H1 (cell line): ENCODE data around the gene SLC13A3. TPM values are rescaled to one million over a fixed set of nuclear protein-coding genes. Genes with fewer than 3 reads are reported as not detected.

Source experiments
- CTCF ChIA-PET: fragments of 300-600 bp; sonication (Branson Sonifier 250); formaldehyde crosslinking; loops from one replicate; lab custom pipeline; 2021; ENCODE audit not compliant: partially characterized antibody; lab: Charles Lee
- POLR2A ChIA-PET: fragments of 300-600 bp; sonication (Branson Sonifier 250); formaldehyde crosslinking; loops from one replicate; lab custom pipeline; 2021; ENCODE audit warnings: inconsistent platforms; ENCODE audit not compliant: partially characterized antibody; lab: Charles Lee
- DNase-seq, 2 experiments: peaks; one replicate each; pipeline versions ENCODE4 v3.0.0 to v3.0.0-alpha.2; 2010 to 2022; ENCODE audit warnings: low spot score in 2 of 2, low read depth in 1 of 2, mixed read lengths in 1 of 2
- FAIRE-seq: peaks from 2 replicates; lab custom pipeline; 2011; peaks lifted over from hg19 to GRCh38; lab: Jason Lieb, UNC
- H2AFZ ChIP-seq: 2 replicates; pipeline ENCODE4 v1.8.1; 2012; ENCODE audit warnings: low read length, inconsistent platforms
- H2AK5ac ChIP-seq: 2 replicates; pipeline ENCODE4 v1.6.1; 2013; ENCODE audit warnings: low read depth, low read length
- H2BK120ac ChIP-seq: replicated peaks from 2 replicates; pipeline ENCODE3; 2013; ENCODE audit warnings: low read depth, low read length, inconsistent platforms
- H2BK12ac ChIP-seq: 2 replicates; pipeline ENCODE4 v1.6.1; 2013; ENCODE audit warnings: low read depth, low read length
- H2BK15ac ChIP-seq: 2 replicates; pipeline ENCODE4 v1.6.1; 2013; ENCODE audit warnings: low read length
- H2BK20ac ChIP-seq: 2 replicates; pipeline ENCODE4 v1.6.1; 2013; ENCODE audit warnings: low read length
- H2BK5ac ChIP-seq: 2 replicates; pipeline ENCODE4 v1.6.1; 2013; ENCODE audit warnings: low read depth, low read length
- H3K14ac ChIP-seq: 2 replicates; pipeline ENCODE4 v1.6.1; 2013; ENCODE audit warnings: inconsistent platforms; ENCODE audit not compliant: insufficient read length
- H3K18ac ChIP-seq: 2 replicates; pipeline ENCODE4 v1.6.1; 2013; ENCODE audit warnings: low read length; ENCODE audit errors: extremely low read depth
- H3K23ac ChIP-seq: 2 replicates; pipeline ENCODE4 v1.6.1; 2013; ENCODE audit warnings: inconsistent platforms; ENCODE audit not compliant: insufficient read length
- H3K23me2 ChIP-seq: 2 replicates; pipeline ENCODE4 v1.6.1; 2013; ENCODE audit warnings: low read depth, low read length
- H3K27ac ChIP-seq: 2 replicates; pipeline ENCODE4 v1.6.1; 2011; ENCODE audit warnings: low read depth, low read length, inconsistent platforms
- H3K27me3 ChIP-seq, 4 experiments: replicated peaks in 1 of 4; 1 replicate in 1 of 4; 2 replicates in 3 of 4; pipeline versions ENCODE4 v1.6.1 to v1.8.1; 2011 to 2013; ENCODE audit warnings: low read length in 3 of 4, mild to moderate bottlenecking in 3 of 4, inconsistent platforms in 2 of 4, mixed read lengths in 2 of 4, moderate library complexity in 1 of 4; ENCODE audit not compliant: control insufficient read depth in 3 of 4, insufficient read depth in 3 of 4; ENCODE audit errors: extremely low read depth in 1 of 4
- H3K36me3 ChIP-seq, 4 experiments: 2 replicates each; pipeline versions ENCODE4 v1.6.1 to v1.8.1; 2011 to 2013; ENCODE audit warnings: mild to moderate bottlenecking in 4 of 4, low read length in 3 of 4, moderate library complexity in 2 of 4, control low read depth in 1 of 4, inconsistent platforms in 1 of 4; ENCODE audit not compliant: insufficient read depth in 4 of 4, control insufficient read depth in 2 of 4
- H3K4ac ChIP-seq: replicated peaks from 2 replicates; pipeline ENCODE3; 2013; ENCODE audit warnings: low read length, low read depth, mixed read lengths, inconsistent platforms; ENCODE audit not compliant: insufficient read length
- H3K4me1 ChIP-seq, 4 experiments: replicated peaks in 1 of 4; 1 replicate in 1 of 4; 2 replicates in 3 of 4; pipeline versions ENCODE4 v1.6.1 to v1.8.1; 2011 to 2013; ENCODE audit warnings: low read length in 3 of 4, inconsistent platforms in 2 of 4, mixed read lengths in 1 of 4; ENCODE audit not compliant: insufficient read depth in 4 of 4, control insufficient read depth in 3 of 4
- H3K4me2 ChIP-seq, 2 experiments: 2 replicates each; pipeline versions ENCODE4 v1.6.1 to v1.8.1; 2011 to 2013; ENCODE audit warnings: low read depth in 2 of 2, low read length in 2 of 2, control low read depth in 1 of 2, inconsistent platforms in 1 of 2, mild to moderate bottlenecking in 1 of 2; ENCODE audit not compliant: insufficient read depth in 1 of 2
- H3K4me3 ChIP-seq, 4 experiments: fragments of 200-600, 300-600 bp in 1 of 4; sonication (generic), shearing (Covaris generic), sonication (Bioruptor Twin) in 1 of 4; 2 replicates each; pipeline versions ENCODE4 v1.5.1 to v1.8.1; 2011 to 2016; ENCODE audit warnings: low read length in 4 of 4, low read depth in 3 of 4, control low read depth in 2 of 4, inconsistent platforms in 2 of 4, mild to moderate bottlenecking in 2 of 4, mixed read lengths in 1 of 4, moderate library complexity in 1 of 4; ENCODE audit not compliant: insufficient read depth in 2 of 4; ENCODE audit errors: extremely low read depth in 1 of 4
- H3K56ac ChIP-seq: replicated peaks from 2 replicates; pipeline ENCODE3; 2013; ENCODE audit warnings: low read depth, mild to moderate bottlenecking, mixed read lengths, low read length, inconsistent platforms; ENCODE audit not compliant: insufficient read length
- H3K79me1 ChIP-seq: 2 replicates; pipeline ENCODE4 v1.6.1; 2013; ENCODE audit warnings: low read depth, low read length, control low read depth
- H3K79me2 ChIP-seq, 2 experiments: 2 replicates each; pipeline versions ENCODE4 v1.6.1 to v1.8.1; 2012 to 2013; ENCODE audit warnings: low read length in 2 of 2, mild to moderate bottlenecking in 2 of 2, inconsistent platforms in 1 of 2; ENCODE audit not compliant: insufficient read depth in 2 of 2, control insufficient read depth in 1 of 2
- H3K9ac ChIP-seq, 4 experiments: replicated peaks in 1 of 4; 1 replicate in 1 of 4; 2 replicates in 3 of 4; pipeline versions ENCODE4 v1.6.1 to v1.8.1; 2011 to 2013; ENCODE audit warnings: low read depth in 3 of 4, low read length in 3 of 4, control low read depth in 2 of 4, mild to moderate bottlenecking in 2 of 4, moderate library complexity in 2 of 4, inconsistent platforms in 1 of 4; ENCODE audit errors: extremely low read depth in 1 of 4
- H3K9me3 ChIP-seq, 2 experiments: 2 replicates each; pipeline versions ENCODE4 v1.6.1 to v1.8.1; 2012 to 2013; ENCODE audit warnings: mild to moderate bottlenecking in 2 of 2, moderate library complexity in 2 of 2, control low read depth in 1 of 2, inconsistent platforms in 1 of 2, low read depth in 1 of 2, low read length in 1 of 2, mixed read lengths in 1 of 2; ENCODE audit not compliant: insufficient read depth in 2 of 2
- H4K20me1 ChIP-seq, 2 experiments: replicated peaks in 1 of 2; 2 replicates each; pipeline versions ENCODE3 to v1.8.1; 2011 to 2013; ENCODE audit warnings: inconsistent platforms in 2 of 2, low read length in 2 of 2, mild to moderate bottlenecking in 1 of 2; ENCODE audit not compliant: insufficient read depth in 2 of 2, control insufficient read depth in 1 of 2
- H4K5ac ChIP-seq: 2 replicates; pipeline ENCODE4 v1.6.1; 2013; ENCODE audit warnings: low read length, low read depth, mixed read lengths, inconsistent platforms; ENCODE audit not compliant: insufficient read length
- H4K8ac ChIP-seq: 2 replicates; pipeline ENCODE4 v1.8.0; 2013; ENCODE audit warnings: mild to moderate bottlenecking, moderate library complexity, low read length, inconsistent platforms; ENCODE audit not compliant: insufficient read depth; ENCODE audit errors: extremely low read depth
- H4K91ac ChIP-seq: replicated peaks from 2 replicates; pipeline ENCODE3; 2013; ENCODE audit warnings: low read length, mixed read lengths, inconsistent platforms; ENCODE audit not compliant: insufficient read length
- CEBPB ChIP-seq: IDR thresholded peaks from 2 replicates; pipeline ENCODE4 v1.6.1; 2012; ENCODE audit warnings: low read depth, low read length
- FOSL1 ChIP-seq: IDR thresholded peaks from 2 replicates; pipeline ENCODE4 v1.6.1; 2011; ENCODE audit warnings: mild to moderate bottlenecking, low read depth, low read length, moderate library complexity; ENCODE audit not compliant: insufficient read depth
- KDM4A ChIP-seq: IDR thresholded peaks from one replicate; pipeline ENCODE4 v1.7.1; 2012; ENCODE audit warnings: low read depth, mild to moderate bottlenecking, moderate library complexity, low read length, inconsistent platforms; ENCODE audit not compliant: severe bottlenecking
- RNF2 ChIP-seq: fragments of 200-900, 300-1000 bp; sonication (generic); IDR thresholded peaks from 2 replicates; pipeline ENCODE4 v1.7.1; 2016; ENCODE audit warnings: borderline replicate concordance, low read depth, mild to moderate bottlenecking, antibody characterized with exemption, low read length; ENCODE audit not compliant: poor library complexity, severe bottlenecking; ENCODE audit errors: missing control alignments
- SP4 ChIP-seq: IDR thresholded peaks from 2 replicates; pipeline ENCODE4 v1.6.1; 2012; ENCODE audit warnings: low read length, inconsistent platforms
- TBP ChIP-seq: IDR thresholded peaks from 2 replicates; pipeline ENCODE4 v1.6.1; 2011; ENCODE audit warnings: low read depth, low read length, improper control_type of control experiment
- YY1 ChIP-seq: IDR thresholded peaks from 2 replicates; pipeline ENCODE4 v1.6.1; 2011; ENCODE audit warnings: low read depth, mild to moderate bottlenecking, low read length
- WGBS, 2 experiments: shearing (Covaris generic) in 1 of 2; methylation state at CpG; one replicate each; pipeline versions ENCODE4 v1.1.6 to v1.1.7; 2013 to 2015; ENCODE audit warnings: low lambda C conversion rate in 2 of 2, mixed read lengths in 2 of 2, inconsistent platforms in 1 of 2, low coverage in 1 of 2, missing lambda C conversion rate in 1 of 2; ENCODE audit not compliant: insufficient replicate concordance in 2 of 2, insufficient coverage in 1 of 2, insufficient read length in 1 of 2; ENCODE audit errors: extremely low coverage in 1 of 2, missing lambda C conversion rate in 1 of 2; 5-methylcytosine and 5-hydroxymethylcytosine counted together
- polyA plus RNA-seq, 7 experiments: library from polyadenylated mRNA; depleted of rRNA in 3 of 7; stranded (reverse) in 5 of 7; unstranded in 2 of 7; fragments of >200 nt in 5 of 7; fragments of 200-250 nt in 2 of 7; gene quantifications; 1 replicate in 5 of 7; 2 replicates in 1 of 7; 4 replicates in 1 of 7; pipeline versions ENCODE4 v1.2.1 to v1.2.3, GENCODE V29; 2011 to 2013; ENCODE audit warnings: missing spikeins in 2 of 7, mixed read lengths in 2 of 7
- total RNA-seq: library from RNA; stranded (reverse); fragmentation: NEBNext Ultra II Directional; extraction: Animal tissue kit (Norgen Biotek cat#: 25700); gene quantifications from 2 replicates; pipeline ENCODE4 v1.2.1, GENCODE V29; 2021

Gene SLC13A3
- total and polyA plus RNA-seq, 2 of the 8 experiments (the other 6 are each of a cell fraction or from before 2014, with no cell fraction given), result 9.4 to 12.6 TPM

DNA sequence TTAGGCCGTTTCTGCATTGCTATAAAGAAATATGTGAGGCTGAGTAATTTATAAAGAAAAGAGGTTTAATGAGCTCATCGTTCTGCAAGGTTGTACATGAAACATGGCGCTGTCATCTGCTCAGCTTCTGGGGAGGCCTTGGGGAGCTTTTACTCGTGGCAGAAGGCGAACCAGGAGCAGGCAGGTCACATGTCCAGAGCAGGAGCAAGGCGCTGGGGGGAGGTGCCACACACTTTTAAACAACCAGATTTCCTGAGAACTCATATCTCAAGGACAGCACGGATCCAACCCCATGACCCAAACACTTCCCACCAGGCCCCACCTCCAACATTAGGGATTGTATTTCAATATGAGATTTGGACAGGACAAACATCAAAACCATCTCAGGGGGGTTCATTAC is 6.4 kb upstream of the SLC13A3 start:
- 89% methylated on average over 7 of the region's 7 CpGs; no CpG with 5 or more reads in 1 of the 2 experiments for WGBS, 2 experiments
- FAIRE-seq, result no peak
- no peak overlapping the region for H3K14ac ChIP-seq
- no peak for TF ChIP-seq CEBPB
- no peak for TF ChIP-seq SP4
- no peak for TF ChIP-seq RNF2
- no peak for TF ChIP-seq KDM4A
- no peak for TF ChIP-seq FOSL1
- TF ChIP-seq YY1, result no peak
- TF ChIP-seq TBP, result no peak

More for the DNA sequence above, 6.4 kb upstream of the SLC13A3 start:
- Histone ChIP-seq H3K79me1 (no peaks in the 10 kb centered on the region), H3K9me3 (peaks cover 0 to 6% of the 10 kb centered on the region in 2 experiments; a peak in 1 of 4 replicates), H3K4me1 (no peaks in the 10 kb centered on the region), H2BK15ac (no peak overlapping the region), H3K56ac (no peak overlapping the region), H3K27ac (no peak overlapping the region), H4K20me1 (no peaks in the 10 kb centered on the region), H3K4me3 (no peak overlapping the region), H3K23ac (no peak overlapping the region), H3K27me3 (no peaks in the 10 kb centered on the region), H2AK5ac (no peak overlapping the region), H3K18ac (no peak overlapping the region), H2BK5ac (no peak overlapping the region), H4K8ac (no peak overlapping the region), H3K36me3 (peaks cover 0 to 9% (median 3%) of the 10 kb centered on the region in 4 experiments; a peak in 2 of 8 replicates), H3K4ac (no peak overlapping the region), H3K9ac (no peak overlapping the region), H3K4me2 (no peak overlapping the region), H3K23me2 (no peaks in the 10 kb centered on the region), H2BK120ac (no peak overlapping the region), H2BK12ac (no peak overlapping the region), H2BK20ac (no peak overlapping the region), H4K5ac (no peak overlapping the region), H3K79me2 (no peaks in the 10 kb centered on the region), H4K91ac (no peak overlapping the region), H2AFZ (no peak overlapping the region)
- DNase-seq, result no peak
- ChIA-PET POLR2A (interaction anchor here (1.2 kb wide), 1 partner anchor 20 kb away, joined by 3 read pairs; no protein-coding TSS in a partner anchor), CTCF (interaction anchor here (2.0 kb wide), 1 partner anchor 23 kb away, joined by 11 read pairs; no protein-coding TSS in a partner anchor)
